GM18519 (cell line): ENCODE measurements around the gene PHYHIPL.

ENCODE experiments used
- ATAC-seq: cut with Tn5 transposase; IDR thresholded peaks from one replicate; pipeline ENCODE4 v1.9.1; 2021; ENCODE audit warnings: mild to moderate bottlenecking, moderate library complexity; ENCODE audit not compliant: unreplicated experiment, low FRiP score

PHYHIPL gene

DNA sequence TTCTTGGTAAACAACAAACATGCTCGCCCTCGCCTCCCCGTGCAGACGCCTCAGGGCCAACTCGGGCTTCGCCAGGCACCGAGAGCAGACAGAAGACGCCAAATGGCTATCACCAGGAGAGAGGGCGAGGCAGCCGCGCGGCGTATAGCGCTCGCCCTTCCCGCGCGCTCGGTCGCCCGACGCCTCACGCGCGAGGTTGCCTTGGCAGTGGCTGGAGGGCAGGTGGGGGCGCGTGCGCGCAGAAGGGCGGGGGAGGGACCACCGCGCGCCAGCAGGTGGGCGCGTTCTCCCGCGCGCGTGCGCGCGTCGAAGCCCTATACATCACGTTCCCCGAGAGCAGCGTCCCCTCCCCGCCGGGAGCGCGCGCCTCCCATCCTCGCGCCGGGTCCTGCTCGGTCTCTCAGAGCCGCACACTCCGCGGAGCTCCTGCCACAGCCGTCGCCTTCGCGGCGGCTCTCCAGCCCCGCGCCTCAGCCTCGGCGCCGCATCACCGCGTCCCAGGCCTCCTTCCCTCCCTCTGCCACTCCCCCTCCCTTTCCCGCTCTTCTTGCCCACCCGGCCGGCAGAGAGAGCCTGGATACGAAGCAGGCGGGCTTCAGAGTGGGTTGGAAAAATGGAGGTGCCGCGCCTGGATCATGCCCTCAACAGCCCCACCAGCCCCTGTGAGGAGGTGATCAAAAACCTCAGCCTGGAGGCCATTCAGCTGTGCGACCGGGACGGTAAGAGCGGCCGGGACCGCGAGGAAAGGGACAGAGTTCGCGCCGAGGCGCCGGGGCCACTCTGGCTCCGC lies at the start of gene PHYHIPL:
Gene PHYHIPL, plus strand, starts transcription at position 403 of the 790 bp plus-strand sequence. Its CDS starts 211 bp downstream, at position 614.
- ATAC-seq, result no peak

DNA sequence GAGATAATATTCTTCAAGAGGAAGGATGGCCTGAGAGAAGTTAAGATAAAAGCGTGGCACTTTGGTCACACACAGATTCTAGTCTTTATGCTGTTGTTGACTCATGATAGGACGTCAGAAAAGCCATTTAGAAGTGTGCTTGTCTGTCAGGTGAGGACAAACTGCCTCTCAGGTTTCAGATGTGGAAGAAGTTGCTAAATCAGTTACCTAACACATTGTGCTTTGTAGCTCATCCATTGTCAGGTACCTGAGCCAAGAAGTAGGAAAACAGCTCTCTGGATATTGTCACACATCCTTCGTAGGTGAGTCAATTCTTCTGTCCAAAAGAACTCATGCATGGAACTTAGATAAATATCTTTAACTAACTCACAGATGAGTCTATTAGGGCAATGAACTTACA lies 49.5 kb upstream of the PHYHIPL start:
- ATAC-seq, result no peak

GRCh38 chr10:59127991-59128390 lies 48.5 kb upstream of the PHYHIPL start:
- ATAC-seq, result no peak

GRCh38 chr10:59129867-59130266 lies 46.6 kb upstream of the PHYHIPL start:
- no peak for ATAC-seq

DNA sequence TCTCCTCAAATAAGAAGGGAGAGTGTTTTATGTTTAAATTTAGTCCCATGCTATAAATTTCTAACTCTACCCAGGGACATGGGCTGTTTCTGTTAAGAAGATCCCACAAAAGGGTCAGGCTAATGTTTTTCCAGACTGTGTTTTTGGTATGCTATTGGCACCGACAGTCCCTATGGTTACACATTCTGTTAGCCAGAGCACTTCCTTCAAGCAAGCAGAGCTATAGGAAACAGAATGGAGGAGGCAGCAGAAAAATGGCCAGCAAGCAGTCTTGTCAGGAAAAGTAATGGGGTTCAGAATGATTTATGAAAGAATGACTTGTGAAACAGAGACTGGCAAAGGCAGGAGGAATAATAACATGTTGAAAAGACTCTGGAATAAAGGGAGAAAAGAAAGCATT lies 44.8 kb upstream of the PHYHIPL start:
- no peak for ATAC-seq

- no peak for ATAC-seq
Observed at GRCh38 chr10:59133841-59134593, 42.4 kb upstream of the PHYHIPL start.

DNA sequence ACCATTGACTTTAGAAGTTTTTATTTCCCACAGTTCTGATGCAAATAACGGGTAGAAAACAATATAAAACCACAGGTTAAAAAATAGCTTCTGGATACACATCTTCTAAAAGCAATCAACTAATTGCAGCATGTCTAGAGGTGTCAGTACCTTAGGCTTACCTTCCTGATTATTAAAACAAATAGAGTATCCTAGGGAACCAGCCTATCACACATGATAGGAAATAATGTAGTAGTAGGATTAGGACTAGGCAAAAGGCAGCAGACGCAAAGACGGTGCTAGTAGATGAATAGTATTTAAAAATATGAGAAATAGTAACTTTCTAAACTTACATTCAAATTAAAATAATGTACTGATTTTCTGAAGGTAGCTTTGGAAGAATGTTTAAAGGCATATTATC lies 41.7 kb upstream of the PHYHIPL start:
- ATAC-seq, result no peak

DNA sequence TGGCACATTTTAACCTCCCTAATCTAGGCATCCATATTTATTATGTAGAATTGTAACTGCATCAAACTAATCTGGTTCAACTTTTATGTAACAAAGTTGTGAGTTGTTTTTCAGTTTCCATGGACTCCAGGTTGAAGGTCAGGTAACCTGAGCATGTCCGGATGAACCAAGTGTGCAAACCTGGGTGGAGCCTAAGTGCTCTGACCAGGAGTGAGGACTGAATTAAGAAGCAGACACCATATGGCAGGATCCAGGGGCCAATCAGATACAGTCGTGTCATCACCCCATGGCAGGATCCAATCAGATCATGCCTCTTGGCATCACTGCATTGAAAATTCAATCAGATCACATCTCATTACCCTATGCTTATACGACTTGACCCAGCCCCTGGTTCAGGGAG lies 41.2 kb upstream of the PHYHIPL start:
- no peak for ATAC-seq

- ATAC-seq, result no peak
Observed at GRCh38 chr10:59138052-59138451, 38.4 kb upstream of the PHYHIPL start.

DNA sequence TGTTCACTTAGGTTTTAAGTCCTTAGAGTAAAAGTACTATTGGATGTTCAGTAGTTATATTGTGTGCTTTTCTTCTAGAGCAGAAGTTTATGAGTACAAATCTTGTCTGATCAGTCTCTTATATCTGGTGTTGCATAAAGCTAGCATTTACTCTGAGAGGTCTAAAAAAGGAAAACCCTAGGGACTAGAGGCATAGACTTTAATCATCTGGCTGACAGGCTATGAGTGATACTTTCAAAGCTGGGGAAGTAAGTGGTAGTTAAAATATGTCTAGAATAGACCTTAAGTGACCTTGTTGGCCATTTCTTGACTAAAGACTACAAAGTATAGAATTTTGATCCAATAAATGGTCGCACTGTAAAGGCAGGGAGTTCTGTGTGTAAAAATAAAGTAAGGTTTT lies 32.9 kb upstream of the PHYHIPL start:
- no peak for ATAC-seq

GRCh38 chr10:59148701-59149100 lies 27.7 kb upstream of the PHYHIPL start:
- ATAC-seq, result no peak

DNA sequence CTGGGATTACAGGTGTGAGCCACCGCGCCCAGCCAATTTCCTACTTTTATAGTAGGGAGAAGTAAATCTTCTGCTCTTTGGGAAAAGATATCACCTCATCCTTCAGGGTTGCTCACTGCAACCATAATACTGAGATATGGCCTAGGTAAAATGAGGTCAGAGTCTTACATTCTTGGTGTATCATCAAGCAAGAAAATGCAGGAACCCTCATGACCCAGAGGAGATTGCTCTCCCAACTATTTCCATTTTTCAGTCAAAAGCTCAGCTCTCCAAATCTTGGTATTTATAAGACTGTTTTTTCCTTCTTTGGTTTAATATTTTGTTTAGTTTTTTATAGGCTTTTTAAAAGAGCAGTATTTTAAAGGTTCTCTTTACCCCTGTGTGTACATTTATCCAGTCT lies 20.9 kb upstream of the PHYHIPL start:
- no peak for ATAC-seq

GRCh38 chr10:59167512-59167911 lies 8.9 kb upstream of the PHYHIPL start:
- no peak for ATAC-seq

DNA sequence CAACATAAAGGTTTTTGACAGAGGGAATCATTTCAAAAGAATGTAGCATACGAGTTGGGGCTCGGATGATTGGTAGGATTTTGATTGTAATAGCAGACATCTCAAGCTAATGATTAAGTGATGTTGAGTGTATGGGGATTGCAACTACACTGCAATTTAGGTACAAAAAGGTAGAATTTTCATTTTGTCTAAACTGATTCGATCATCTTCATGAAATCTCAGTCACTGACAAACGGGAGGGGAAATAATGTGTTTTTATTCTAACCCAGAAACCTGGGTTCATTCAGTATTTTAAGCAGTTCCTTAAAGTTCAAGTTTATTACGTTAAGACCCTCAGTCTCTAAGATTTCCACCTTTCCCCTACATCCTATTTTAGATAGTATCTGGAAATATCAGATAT lies 3.9 kb upstream of the PHYHIPL start:
- no peak for ATAC-seq

DNA sequence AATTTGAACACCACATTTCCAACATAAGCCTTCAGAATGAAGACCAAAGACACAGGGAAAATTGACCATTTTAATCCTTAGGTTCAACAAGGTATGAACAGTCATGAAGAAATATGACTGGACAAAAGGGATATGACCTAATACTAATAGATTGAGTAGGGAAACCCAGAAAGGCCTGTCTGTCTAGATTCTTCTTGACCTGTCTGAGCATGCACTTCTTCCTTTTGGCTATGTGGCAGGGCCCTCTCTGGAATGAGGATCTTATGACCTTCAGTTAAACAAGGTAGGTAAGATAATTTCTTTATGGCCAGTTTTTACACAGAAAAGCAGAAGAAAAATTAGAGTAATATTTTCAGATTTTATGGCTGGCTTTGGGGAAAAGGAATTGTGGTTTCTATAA lies 3.0 kb upstream of the PHYHIPL start:
- no peak for ATAC-seq

GRCh38 chr10:59175538-59176240 lies 754 bp upstream of the PHYHIPL start:
- ATAC-seq, result no peak

DNA sequence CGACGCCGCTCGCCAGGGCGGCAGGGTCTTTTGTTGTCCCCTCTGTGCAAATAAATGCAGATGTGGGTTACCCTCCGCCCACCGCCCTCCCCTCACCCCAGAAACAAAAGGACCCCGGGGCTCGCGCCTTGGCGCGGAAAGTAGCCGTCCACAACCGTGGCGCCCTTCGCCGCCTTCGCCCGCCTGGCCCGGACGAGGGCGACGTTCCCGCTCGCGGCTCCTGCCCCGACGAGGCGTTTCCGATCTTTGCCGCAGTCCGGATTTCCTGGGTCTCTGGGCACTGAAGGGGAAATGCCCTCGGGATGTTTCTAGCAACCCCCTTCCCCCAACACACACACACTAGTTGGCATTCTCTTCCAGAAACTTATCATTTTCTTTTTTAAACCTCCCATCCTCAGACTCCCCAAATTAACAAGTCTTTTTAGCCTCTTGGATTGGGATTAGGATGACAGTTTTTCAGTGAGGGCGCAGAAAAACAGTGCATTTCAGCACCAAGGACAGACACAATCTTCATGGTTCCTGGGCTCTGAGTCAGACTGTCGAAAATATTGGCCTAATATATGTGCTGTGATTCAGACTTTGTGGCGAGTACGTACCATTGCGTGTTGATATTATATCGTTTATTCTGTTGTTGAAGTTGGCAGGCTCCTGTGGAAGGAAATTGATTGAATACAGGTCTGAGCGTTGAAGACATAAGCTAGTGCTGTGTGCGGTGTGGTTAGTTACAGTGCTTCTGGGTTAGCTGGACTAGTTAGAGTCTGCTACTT lies 771 bp downstream of the PHYHIPL start:
- no peak for ATAC-seq

- no peak for ATAC-seq
Observed at GRCh38 chr10:59177836-59178235, 1.4 kb downstream of the PHYHIPL start.

DNA sequence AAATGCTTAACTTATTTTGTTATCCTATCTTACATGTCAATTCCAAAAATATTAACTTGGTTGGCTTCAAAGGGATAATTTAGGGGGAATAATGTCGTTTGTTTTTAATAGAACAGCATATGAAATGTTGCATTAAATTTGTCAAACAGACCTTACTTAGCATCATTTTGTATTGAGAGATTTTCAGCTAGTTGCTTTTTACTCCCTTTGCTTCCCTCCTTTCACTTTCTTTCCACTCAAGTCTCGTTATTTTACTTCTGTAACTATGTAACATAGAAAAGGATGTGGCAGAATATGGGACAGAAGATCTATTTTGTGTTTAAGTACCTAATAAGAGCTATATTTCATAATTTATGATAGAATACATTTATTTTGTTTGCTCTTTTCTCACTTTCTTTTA lies 2.6 kb downstream of the PHYHIPL start:
- ATAC-seq, result no peak

DNA sequence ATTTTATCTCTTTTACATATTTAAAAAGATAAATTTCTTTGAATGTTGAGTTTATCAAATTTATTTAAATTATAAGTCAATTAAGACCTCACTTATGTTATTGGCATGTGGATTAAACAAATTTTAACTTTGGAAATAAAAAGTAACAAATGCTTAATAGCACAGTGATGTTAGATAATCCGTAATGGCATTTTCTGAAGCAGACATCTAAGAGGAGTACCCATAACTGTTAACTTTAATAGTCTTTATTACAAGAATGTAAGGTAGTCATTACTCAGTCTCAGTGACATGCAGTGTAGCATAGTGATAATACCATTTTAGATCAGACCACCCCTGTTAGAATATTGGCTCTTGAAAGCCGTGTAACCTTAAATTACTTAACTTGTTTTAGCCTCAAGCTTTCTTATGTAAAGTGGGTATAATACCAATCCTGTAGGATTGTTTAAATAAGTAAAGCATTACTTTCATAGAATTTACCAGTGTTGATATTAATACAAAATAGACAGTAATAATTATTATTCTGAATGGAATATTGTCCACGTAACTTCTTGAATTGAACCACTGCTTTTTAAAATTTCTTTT lies 4.3 kb downstream of the PHYHIPL start:
- ATAC-seq, result no peak
